Measurements from ENCODE around the gene MGAT3. TPM values are rescaled to one million over a fixed set of nuclear protein-coding genes. Genes with fewer than 3 reads are reported as not detected.

MGAT3 gene
- total and polyA plus RNA-seq, 10 donors: 1.3 to 14.4 (median 9.1) TPM

DNA sequence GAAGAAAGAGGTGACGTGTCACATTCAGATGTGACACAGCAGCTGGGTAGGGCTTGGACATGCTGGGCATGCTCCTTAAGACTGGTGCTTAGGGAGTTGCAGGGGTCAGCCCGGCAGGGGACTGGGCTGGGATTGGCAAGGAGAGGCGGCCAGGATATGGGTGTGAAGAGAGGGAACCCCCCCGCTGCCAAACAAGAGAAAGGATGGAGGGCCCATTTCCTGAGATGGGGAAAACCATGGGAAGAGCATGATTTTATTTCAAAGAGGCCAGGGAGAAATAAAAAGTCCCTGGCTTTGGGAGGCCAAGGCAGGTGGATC, 68.8 kb downstream of the MGAT3 start:
- 61 to 86% (median 69%) methylated on average over 4 of the region's 4 CpGs for WGBS, 5 donors
- intact Hi-C loops (cut with DNase I; ENCODE audit: low total_unique reads): loop anchor here (5.0 kb wide), 1 partner anchor 33 kb away; no protein-coding TSS in a partner anchor
- peaks cover 3 to 92% (median 58%) of the 10 kb centered on the region in 6 donors for H3K36me3 ChIP-seq
- TF ChIP-seq, protein P1, sequence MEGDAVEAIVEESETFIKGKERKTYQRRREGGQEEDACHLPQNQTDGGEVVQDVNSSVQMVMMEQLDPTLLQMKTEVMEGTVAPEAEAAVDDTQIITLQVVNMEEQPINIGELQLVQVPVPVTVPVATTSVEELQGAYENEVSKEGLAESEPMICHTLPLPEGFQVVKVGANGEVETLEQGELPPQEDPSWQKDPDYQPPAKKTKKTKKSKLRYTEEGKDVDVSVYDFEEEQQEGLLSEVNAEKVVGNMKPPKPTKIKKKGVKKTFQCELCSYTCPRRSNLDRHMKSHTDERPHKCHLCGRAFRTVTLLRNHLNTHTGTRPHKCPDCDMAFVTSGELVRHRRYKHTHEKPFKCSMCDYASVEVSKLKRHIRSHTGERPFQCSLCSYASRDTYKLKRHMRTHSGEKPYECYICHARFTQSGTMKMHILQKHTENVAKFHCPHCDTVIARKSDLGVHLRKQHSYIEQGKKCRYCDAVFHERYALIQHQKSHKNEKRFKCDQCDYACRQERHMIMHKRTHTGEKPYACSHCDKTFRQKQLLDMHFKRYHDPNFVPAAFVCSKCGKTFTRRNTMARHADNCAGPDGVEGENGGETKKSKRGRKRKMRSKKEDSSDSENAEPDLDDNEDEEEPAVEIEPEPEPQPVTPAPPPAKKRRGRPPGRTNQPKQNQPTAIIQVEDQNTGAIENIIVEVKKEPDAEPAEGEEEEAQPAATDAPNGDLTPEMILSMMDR (IDR thresholded peaks at IDR 0.05 in 8 of 11, conservative IDR thresholded peaks at IDR 0.05 in 3 of 11): no peak
- TF ChIP-seq POLR2A (IDR thresholded peaks at IDR 0.05): no peak
- TF ChIP-seq POLR2AphosphoS5 (IDR thresholded peaks at IDR 0.05): peak in 2 of 3 donors; percentile 30 to 36
- H3K4me3 ChIP-seq: no peak overlapping the region
- peak overlapping the region in 7 of 8 donors; percentile 43 to 99 (median 75) for H3K27ac ChIP-seq
- no peak for DNase-seq
- H3K9me3 ChIP-seq: no peaks in the 10 kb centered on the region
- H3K27me3 ChIP-seq (replicated peaks in 1 of 7): no peaks in the 10 kb centered on the region
- H3K4me1 ChIP-seq: peaks cover 77 to 98% (median 97%) of the 10 kb centered on the region in 6 donors

DNA sequence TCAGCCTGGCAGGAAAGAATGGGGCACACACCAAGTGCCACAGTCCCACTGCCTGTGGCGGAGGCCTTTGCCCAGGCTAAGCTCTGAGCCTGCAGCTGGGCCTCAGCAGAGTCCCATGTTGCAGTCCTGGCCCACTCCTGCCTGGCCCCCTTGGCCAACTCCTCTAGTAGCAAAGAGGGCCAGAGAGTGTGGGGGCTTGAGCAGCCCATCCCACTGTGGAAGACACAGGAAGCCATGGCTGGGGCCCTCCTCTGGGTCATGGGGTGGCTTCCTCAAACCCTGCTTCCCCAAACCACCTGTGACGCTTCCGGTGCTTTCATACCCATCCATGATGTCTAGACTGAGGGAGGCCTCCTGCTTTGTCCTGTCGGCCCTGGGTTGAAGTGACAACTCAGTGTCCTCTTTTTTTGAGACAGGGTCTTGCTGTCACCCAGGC, 69.9 kb downstream of the MGAT3 start:
- Histone ChIP-seq H3K27ac (peak overlapping the region; percentile 20 to 99 (median 78)), H3K4me3 (peak overlapping the region in 1 of 8 donors; percentile 64), H3K27me3 (replicated peaks in 1 of 7) (no peaks in the 10 kb centered on the region), H3K36me3 (peaks cover 3 to 92% (median 51%) of the 10 kb centered on the region in 6 donors), H3K9me3 (no peaks in the 10 kb centered on the region), H3K4me1 (peaks cover 84 to 100% (median 100%) of the 10 kb centered on the region in 6 donors)
- 21 to 50% (median 33%) methylated on average over 3 to 4 of the region's 4 CpGs for WGBS, 5 donors
- TF ChIP-seq POLR2AphosphoS5 (IDR thresholded peaks at IDR 0.05) (peak; percentile 49 to 71 (median 62)), POLR2A (IDR thresholded peaks at IDR 0.05) (no peak)
- TF ChIP-seq, protein P1 (IDR thresholded peaks at IDR 0.05 in 8 of 11, conservative IDR thresholded peaks at IDR 0.05 in 3 of 11): no peak
- peak; percentile 85 for DNase-seq
- intact Hi-C loops (cut with DNase I; ENCODE audit: low total_unique reads): loop anchor here (5.0 kb wide), 1 partner anchor 34 kb away; no protein-coding TSS in a partner anchor

DNA sequence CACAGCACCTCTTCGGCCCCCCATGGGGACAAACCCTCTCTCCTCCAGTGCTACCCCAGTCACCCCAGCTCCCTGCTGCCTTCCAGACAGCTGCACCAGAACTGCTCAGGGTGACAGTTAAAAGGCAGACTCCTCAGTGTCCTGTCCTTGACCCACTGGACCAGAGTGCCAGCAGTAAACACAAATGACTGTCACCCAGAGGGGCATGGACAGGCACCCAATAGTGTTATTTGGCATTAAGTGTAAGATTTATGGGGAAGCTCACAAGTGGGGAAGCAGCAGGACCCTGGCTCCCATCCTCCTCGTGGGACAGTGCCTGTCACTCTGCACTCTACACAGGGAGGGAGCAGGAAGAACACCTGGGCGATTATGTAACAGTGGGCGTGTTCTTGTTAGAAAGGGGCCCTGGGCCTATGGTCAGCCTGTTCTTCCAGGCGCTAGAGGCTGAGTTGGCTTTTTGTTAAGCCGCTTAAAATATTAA, 70.7 kb downstream of the MGAT3 start:
- intact Hi-C loops (cut with DNase I; ENCODE audit: low total_unique reads): loop anchor here (5.0 kb wide), 1 partner anchor 35 kb away; no protein-coding TSS in a partner anchor

More for the DNA sequence above, 70.7 kb downstream of the MGAT3 start:
- DNase-seq: no peak
- peak overlapping the region; percentile 60 to 99 (median 78) for H3K27ac ChIP-seq
- TF ChIP-seq, protein P1 (IDR thresholded peaks at IDR 0.05 in 8 of 11, conservative IDR thresholded peaks at IDR 0.05 in 3 of 11): no peak
- peak in 1 of 3 donors; percentile 24 for TF ChIP-seq POLR2AphosphoS5 (IDR thresholded peaks at IDR 0.05)
- peaks cover 3 to 84% (median 43%) of the 10 kb centered on the region in 6 donors for H3K36me3 ChIP-seq
- 45 to 62% (median 56%) methylated on average over 5 to 6 of the region's 6 CpGs for WGBS, 5 donors
- H3K27me3 ChIP-seq (replicated peaks in 1 of 7): no peaks in the 10 kb centered on the region
- H3K4me3 ChIP-seq: peak overlapping the region in 1 of 8 donors; percentile 64
- peaks cover 79 to 98% (median 96%) of the 10 kb centered on the region in 6 donors for H3K4me1 ChIP-seq
- H3K9me3 ChIP-seq: no peaks in the 10 kb centered on the region

Measured in spleen (tissue), 11 donors.